Measurements from ENCODE around the gene PDAP1.

GRCh38 chr7:99355098-99355497 lies 53.3 kb downstream of the PDAP1 start:
- no peak for TF ChIP-seq CTCF (IDR thresholded peaks at IDR 0.05)
- TF ChIP-seq POLR2A (IDR thresholded peaks at IDR 0.05): no peak
- TF ChIP-seq EP300 (IDR thresholded peaks at IDR 0.05): no peak

Measured in tibial nerve (tissue), 4 donors.